Common myeloid progenitor, CD34-positive (primary cell): Measurements from ENCODE around the gene MARK3. TPM values are rescaled to one million over a fixed set of nuclear protein-coding genes. Genes with fewer than 3 reads are reported as not detected.

ENCODE experiments used
- CTCF ChIA-PET: fragments of 350-600 bp; sonication (Branson Sonifier 250); formaldehyde crosslinking; loops from one replicate; lab custom pipeline; 2021; ENCODE audit warnings: antibody characterized with exemption; lab: Charles Lee
- POLR2A ChIA-PET: fragments of 350-600 bp; sonication (Branson Sonifier 250); formaldehyde crosslinking; loops from one replicate; lab custom pipeline; 2021; ENCODE audit warnings: antibody characterized with exemption; lab: Charles Lee
- DNase-seq, 3 donors: peaks; one replicate each; pipeline versions ENCODE4 v3.0.0 to v3.0.0-alpha.2; 2013
- H3K27ac ChIP-seq, 2 experiments: 1 replicate in 1 of 2; 2 replicates in 1 of 2; pipeline ENCODE4 v1.7.0; 2013; ENCODE audit warnings: inconsistent platforms in 2 of 2, low read length in 2 of 2, mild to moderate bottlenecking in 2 of 2, low read depth in 1 of 2, moderate library complexity in 1 of 2; ENCODE audit not compliant: severe bottlenecking in 2 of 2, insufficient read depth in 1 of 2, poor library complexity in 1 of 2
- H3K27me3 ChIP-seq, 5 experiments: replicated peaks in 2 of 5; 1 replicate in 3 of 5; 2 replicates in 2 of 5; pipeline versions ENCODE4 v1.6.1 to v1.7.0; 2013; ENCODE audit warnings: low read length in 4 of 5, mild to moderate bottlenecking in 2 of 5, moderate library complexity in 2 of 5, inconsistent platforms in 1 of 5; ENCODE audit not compliant: insufficient read depth in 5 of 5, control insufficient read depth in 4 of 5
- H3K36me3 ChIP-seq, 4 experiments: 1 replicate in 2 of 4; 2 replicates in 2 of 4; pipeline versions ENCODE4 v1.6.1 to v1.7.0; 2013; ENCODE audit warnings: low read length in 3 of 4, control low read depth in 1 of 4, mild to moderate bottlenecking in 1 of 4; ENCODE audit not compliant: control insufficient read depth in 4 of 4, insufficient read depth in 4 of 4
- H3K4me1 ChIP-seq, 4 experiments: 1 replicate in 3 of 4; 2 replicates in 1 of 4; pipeline versions ENCODE4 v1.6.1 to v1.7.1; 2013; ENCODE audit warnings: low read length in 3 of 4, mild to moderate bottlenecking in 3 of 4, control low read depth in 1 of 4, inconsistent platforms in 1 of 4, moderate library complexity in 1 of 4; ENCODE audit not compliant: control insufficient read depth in 4 of 4, insufficient read depth in 4 of 4; ENCODE audit errors: control extremely low read depth in 1 of 4
- H3K4me3 ChIP-seq, 7 experiments: 1 replicate in 4 of 7; 2 replicates in 3 of 7; pipeline versions ENCODE4 v1.5.1 to v1.7.0; 2013; ENCODE audit warnings: mild to moderate bottlenecking in 7 of 7, low read length in 6 of 7, moderate library complexity in 6 of 7, inconsistent platforms in 2 of 7, low read depth in 2 of 7, control low read depth in 1 of 7; ENCODE audit not compliant: insufficient read depth in 4 of 7, control insufficient read depth in 1 of 7; ENCODE audit errors: extremely low read depth in 1 of 7
- H3K9me3 ChIP-seq, 5 experiments: 1 replicate in 4 of 5; 2 replicates in 1 of 5; pipeline versions ENCODE4 v1.6.1 to v1.7.1; 2013; ENCODE audit warnings: low read length in 4 of 5, mild to moderate bottlenecking in 2 of 5, inconsistent platforms in 1 of 5, low read depth in 1 of 5, moderate library complexity in 1 of 5; ENCODE audit not compliant: control insufficient read depth in 4 of 5, insufficient read depth in 2 of 5; ENCODE audit errors: control extremely low read depth in 1 of 5
- WGBS: methylation state at CpG from one replicate; pipeline ENCODE4 v1.1.5; 2013; ENCODE audit not compliant: insufficient coverage; 5-methylcytosine and 5-hydroxymethylcytosine counted together
- polyA plus RNA-seq: library from polyadenylated mRNA; unstranded; fragments of 120-200 nt; gene quantifications from one replicate; pipeline ENCODE4 v1.2.1, GENCODE V29; 2013

Gene MARK3
- polyA plus RNA-seq: 78.2 TPM

DNA sequence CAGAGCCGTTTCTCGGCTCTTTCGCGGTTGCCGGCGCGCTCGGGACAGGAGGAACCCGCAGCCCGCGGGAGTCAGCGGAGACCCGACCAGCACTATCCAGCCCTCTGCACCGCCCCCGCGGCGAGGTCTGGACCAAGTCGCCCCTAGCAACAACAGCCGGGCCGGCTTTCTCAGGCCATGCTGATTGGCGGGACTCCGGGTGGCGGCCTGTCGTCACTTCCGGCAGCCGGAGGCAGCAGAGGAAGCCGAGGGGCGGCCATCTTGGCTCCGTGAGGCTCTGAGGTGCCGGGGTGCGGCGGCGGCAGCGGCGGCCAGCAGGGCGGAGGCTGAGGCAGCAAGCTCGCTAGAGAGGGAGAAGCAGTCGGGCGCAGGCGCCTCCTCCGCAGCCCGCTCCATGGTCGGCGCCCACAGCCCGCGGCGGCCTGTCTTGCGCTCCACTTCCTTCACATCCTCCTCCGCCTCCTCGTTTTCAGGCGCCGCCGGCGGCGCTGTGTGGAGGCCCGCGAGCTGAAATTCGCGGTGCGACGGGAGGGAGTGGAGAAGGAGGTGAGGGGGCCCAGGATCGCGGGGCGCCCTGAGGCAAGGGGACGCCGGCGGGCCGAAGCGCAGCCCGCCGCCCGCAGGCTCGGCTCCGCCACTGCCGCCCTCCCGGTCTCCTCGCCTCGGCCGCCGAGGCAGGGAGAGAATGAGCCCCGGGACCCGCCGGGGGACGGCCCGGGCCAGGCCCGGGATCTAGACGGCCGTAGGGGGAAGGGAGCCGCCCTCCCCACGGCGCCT is at the start of gene MARK3:
MARK3 (plus strand) TSS at position 264 of the 777 bp plus-strand sequence. CDS start 615 bp downstream, outside the sequence.
- H3K4me3 ChIP-seq: peak within 1 kb of the TSS; percentile 84 to 100 (median 92)
- no peaks in the 10 kb centered on the region for H3K27me3 ChIP-seq
- H3K36me3 ChIP-seq: no peaks in the 10 kb centered on the region
- H3K9me3 ChIP-seq: no peaks in the 10 kb centered on the region
- H3K4me1 ChIP-seq: peaks cover 7 to 36% (median 31%) of the 10 kb centered on the region in 4 experiments
- ChIA-PET CTCF (interaction anchor here (0.6 to 1.5 kb wide), 2 partner anchors 27 to 1256 kb away, joined by 4 to 7 read pairs; no protein-coding TSS in a partner anchor), POLR2A (interaction anchor here (1.2 to 1.3 kb wide), 2 partner anchors 18 to 42 kb away, joined by 3 to 5 read pairs; no protein-coding TSS in a partner anchor)
- peak; percentile 98 to 99 (median 98) for DNase-seq
- WGBS: 0% methylated on average over 65 of the region's 91 CpGs
- peak within 1 kb of the TSS; percentile 86 to 94 for H3K27ac ChIP-seq

DNA sequence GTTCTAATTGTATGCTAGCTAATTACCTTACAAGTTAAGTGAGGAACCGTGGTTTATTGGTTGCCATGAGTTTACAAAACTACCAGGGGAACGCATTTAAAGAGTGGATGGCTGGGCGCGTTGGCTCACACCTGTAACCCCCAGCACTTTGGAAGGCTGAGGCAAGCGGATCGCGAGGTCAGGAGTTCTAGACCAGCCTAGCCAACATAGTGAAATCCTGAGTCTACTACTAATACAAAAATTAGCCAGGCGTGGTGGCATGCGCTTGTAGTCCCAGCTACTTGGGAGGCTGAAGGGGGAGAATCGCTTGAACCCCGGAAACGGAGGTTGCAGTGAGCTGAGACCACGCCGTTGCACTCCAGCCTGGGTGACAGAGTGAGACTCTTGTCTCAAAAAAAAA is 49.0 kb upstream of the MARK3 start:
- Histone ChIP-seq H3K27ac (no peak overlapping the region), H3K4me3 (peak overlapping the region in 5 of 7 experiments; percentile 79 to 96 (median 87))

DNA sequence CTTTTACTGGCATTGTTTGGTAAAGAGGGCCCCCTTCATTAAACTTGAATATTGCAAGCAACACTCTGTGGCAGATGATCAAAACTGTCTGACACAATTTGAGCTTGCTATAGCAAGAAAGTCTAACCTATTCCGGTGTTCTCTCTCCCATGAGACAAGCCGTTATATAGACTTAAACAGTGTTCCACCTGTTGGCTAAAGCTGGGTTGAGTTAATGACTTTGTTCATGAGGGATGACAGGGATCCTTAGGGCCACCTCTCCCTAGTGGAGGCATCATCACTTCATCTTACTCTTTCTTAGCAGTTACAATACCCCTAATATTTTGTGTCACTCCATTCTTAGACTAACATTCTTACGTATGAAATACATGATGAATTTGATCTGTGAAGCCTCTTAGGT is 47.4 kb upstream of the MARK3 start:
- ChIA-PET CTCF (interaction anchor here (0.6 to 1.0 kb wide), 2 partner anchors 40 to 53 kb away, joined by 3 read pairs; no protein-coding TSS in a partner anchor), POLR2A (no interaction called here)
- peaks cover 40 to 74% (median 62%) of the 10 kb centered on the region in 4 experiments for H3K36me3 ChIP-seq
- H3K9me3 ChIP-seq: no peaks in the 10 kb centered on the region
- no peak for DNase-seq
- no peak overlapping the region for H3K27ac ChIP-seq
- WGBS: 90% methylated on average over 2 of the region's 3 CpGs
- peaks cover 6 to 22% (median 16%) of the 10 kb centered on the region in 4 experiments for H3K4me1 ChIP-seq
- no peaks in the 10 kb centered on the region for H3K27me3 ChIP-seq
- no peak overlapping the region for H3K4me3 ChIP-seq

More for the DNA sequence above, 49.0 kb upstream of the MARK3 start:
- Histone ChIP-seq H3K4me1 (peaks cover 6 to 35% (median 29%) of the 10 kb centered on the region in 4 experiments), H3K36me3 (peaks cover 37 to 58% (median 49%) of the 10 kb centered on the region in 4 experiments), H3K9me3 (no peaks in the 10 kb centered on the region), H3K27me3 (no peaks in the 10 kb centered on the region)
- WGBS: 95% methylated on average over 11 of the region's 14 CpGs
- no peak for DNase-seq
- ChIA-PET POLR2A (interaction anchor here (0.5 to 1.1 kb wide), 3 partner anchors 10 to 241 kb away, joined by 3 to 8 read pairs (median 5); no protein-coding TSS in a partner anchor), CTCF (interaction anchor here (1.2 to 1.9 kb wide), 2 partner anchors 9 to 231 kb away, joined by 5 to 6 read pairs; no protein-coding TSS in a partner anchor)

DNA sequence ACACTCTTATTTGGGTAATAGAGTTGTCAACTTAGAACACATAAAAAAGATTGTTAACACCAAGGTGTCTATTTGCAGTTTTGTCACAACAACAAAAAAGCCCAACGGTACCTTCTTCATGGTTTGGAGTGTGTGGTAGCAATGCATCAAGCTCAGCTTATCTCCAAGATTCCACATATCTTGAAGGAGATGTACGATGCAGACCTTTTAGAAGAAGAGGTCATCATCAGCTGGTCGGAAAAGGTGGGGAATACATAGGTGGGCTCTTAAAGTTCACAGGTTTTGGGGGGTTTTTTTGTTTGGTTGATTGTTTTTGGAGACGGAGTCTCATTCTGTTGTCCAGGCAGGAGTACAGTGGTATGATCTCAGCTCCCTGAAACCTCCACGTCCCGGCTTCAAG is 45.7 kb upstream of the MARK3 start:
- POLR2A ChIA-PET: no interaction called here
- no peak for DNase-seq
- H3K4me1 ChIP-seq: peaks cover 6 to 16% (median 12%) of the 10 kb centered on the region in 4 experiments
- peaks cover 48 to 92% (median 76%) of the 10 kb centered on the region in 4 experiments for H3K36me3 ChIP-seq
- no peak overlapping the region for H3K4me3 ChIP-seq
- no peak overlapping the region for H3K27ac ChIP-seq
- H3K27me3 ChIP-seq: no peaks in the 10 kb centered on the region
- CTCF ChIA-PET: interaction anchor here (2.9 kb wide), 1 partner anchor 52 kb away, joined by 10 read pairs; no protein-coding TSS in a partner anchor
- 97% methylated on average over 5 of the region's 6 CpGs for WGBS
- H3K9me3 ChIP-seq: no peaks in the 10 kb centered on the region

DNA sequence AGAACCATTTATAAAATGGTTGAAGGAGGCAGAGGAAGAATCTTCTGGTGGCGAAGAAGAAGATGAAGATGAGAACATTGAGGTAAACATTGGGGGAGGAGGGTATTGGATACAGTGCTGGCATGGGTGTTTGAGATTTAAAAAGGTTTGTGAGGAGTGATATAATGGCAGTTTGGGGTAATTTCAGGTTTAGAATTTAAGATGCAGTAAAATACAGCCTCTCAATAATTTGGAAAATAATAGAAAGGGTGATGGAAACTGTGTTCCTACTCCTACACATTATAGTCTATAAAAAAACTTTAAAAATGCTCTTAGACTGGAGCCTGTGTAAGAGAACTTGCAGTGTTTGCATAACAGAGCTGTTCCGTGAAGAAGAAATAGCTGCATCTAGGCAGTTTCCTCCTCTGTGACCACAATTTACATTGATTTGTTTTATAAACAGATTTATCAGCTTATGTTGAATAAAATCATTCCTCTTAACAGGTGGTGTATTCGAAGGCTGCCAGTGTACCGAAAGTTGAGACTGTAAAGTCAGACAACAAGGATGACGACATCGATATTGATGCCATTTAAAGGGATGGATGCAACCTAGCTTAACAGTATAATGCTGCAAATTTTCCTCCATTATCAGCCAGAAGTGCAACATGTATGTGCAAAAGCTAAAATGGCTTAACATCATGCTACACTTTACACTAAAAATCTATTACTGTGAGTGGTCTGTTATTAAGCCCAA is 44.6 kb upstream of the MARK3 start:
- Histone ChIP-seq H3K27me3 (no peaks in the 10 kb centered on the region), H3K4me3 (no peak overlapping the region), H3K27ac (no peak overlapping the region), H3K36me3 (peaks cover 48 to 95% (median 75%) of the 10 kb centered on the region in 4 experiments), H3K4me1 (peaks cover 5 to 9% (median 7%) of the 10 kb centered on the region in 4 experiments), H3K9me3 (no peaks in the 10 kb centered on the region)
- CTCF ChIA-PET: interaction anchor here (2.9 kb wide), 1 partner anchor 51 kb away, joined by 10 read pairs; no protein-coding TSS in a partner anchor
- 90% methylated on average over 6 of the region's 6 CpGs for WGBS
- DNase-seq: no peak
- POLR2A ChIA-PET: no interaction called here

DNA sequence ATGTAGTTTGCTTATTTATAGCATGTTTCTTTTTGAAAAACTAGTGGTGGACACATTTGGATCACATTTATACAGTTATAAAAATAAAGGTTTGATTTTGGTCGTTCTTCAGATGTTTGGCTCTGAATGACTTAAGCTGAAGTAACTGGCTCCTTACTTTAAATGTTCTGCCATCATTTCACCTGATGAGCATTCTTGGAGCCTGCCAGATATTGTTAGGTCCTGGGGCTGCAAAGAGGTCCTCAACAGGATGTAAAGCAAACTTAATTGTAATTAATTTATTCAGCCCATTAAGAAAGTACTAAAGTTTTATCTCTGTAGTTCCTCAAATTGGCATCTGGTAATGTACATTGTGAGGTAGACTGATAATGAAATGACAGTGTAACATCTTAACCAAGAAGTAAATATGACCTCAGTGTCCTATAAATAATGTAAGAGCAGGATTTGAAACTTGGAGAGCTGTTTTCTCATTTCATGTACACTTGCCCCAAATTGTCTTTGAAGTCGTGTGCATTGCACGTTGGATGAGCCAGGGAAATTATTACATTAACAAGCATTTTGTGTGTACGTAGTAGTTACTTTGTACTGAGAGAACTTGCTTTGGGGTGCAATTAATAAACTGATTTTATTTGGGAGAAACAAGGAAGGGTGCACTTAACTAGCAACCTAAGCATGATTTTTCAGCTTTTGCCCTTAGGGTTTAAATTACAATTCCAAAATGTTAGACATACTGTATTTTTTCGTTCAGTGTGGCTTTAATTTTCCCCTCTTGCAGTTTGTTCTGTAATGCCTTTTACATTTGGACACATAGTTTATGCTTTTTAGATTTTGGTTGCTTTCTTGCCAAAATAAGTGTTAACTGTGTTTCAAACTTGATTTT is 43.7 kb upstream of the MARK3 start:
- Histone ChIP-seq H3K9me3 (no peaks in the 10 kb centered on the region), H3K27me3 (no peaks in the 10 kb centered on the region), H3K27ac (no peak overlapping the region), H3K4me1 (peaks cover 0 to under 1% (median 0%) of the 10 kb centered on the region in 4 experiments), H3K4me3 (no peak overlapping the region), H3K36me3 (peaks cover 41 to 87% (median 68%) of the 10 kb centered on the region in 4 experiments)
- ChIA-PET CTCF (interaction anchor here (2.9 kb wide), 1 partner anchor 50 kb away, joined by 10 read pairs; no protein-coding TSS in a partner anchor), POLR2A (no interaction called here)
- WGBS: no CpG with 5 or more reads among the region's 5 CpGs
- peak in 1 of 3 donors; percentile 61 for DNase-seq
